PC-3 (cell line): ENCODE data around the gene CCDC201. TPM values are rescaled to one million over a fixed set of nuclear protein-coding genes. Genes with fewer than 3 reads are reported as not detected.
A peak's percentile ranks its signal among the peaks of the same experiment; 100 is the strongest.

Experiments
- ATAC-seq: fragments of 200-7000 bp; cut with Tn5 transposase; 2 replicates; pipeline ENCODE4 v1.9.1; 2020; ENCODE audit warnings: mild to moderate bottlenecking, moderate library complexity
- BruUV-seq: library from RNA; stranded (reverse); fragments of 400-500 nt; replicated peaks from 2 replicates; lab custom pipeline; 2021; lab: Mats Ljungman, UMichigan
- CTCF ChIA-PET: fragments of 300-600 bp; sonication (Branson Sonifier 250); formaldehyde crosslinking; loops from one replicate; lab custom pipeline; 2022; ENCODE audit warnings: antibody characterized with exemption; lab: Charles Lee
- POLR2A ChIA-PET: fragments of 300-600 bp; sonication (Branson Sonifier 250); formaldehyde crosslinking; loops from one replicate; lab custom pipeline; 2022; ENCODE audit warnings: antibody characterized with exemption; ENCODE audit not compliant: unreplicated experiment; lab: Charles Lee
- DNase-seq: peaks from one replicate; pipeline ENCODE4 v3.0.0-alpha.2; 2015
- H2AFZ ChIP-seq: fragments of 300-600 bp; sonication (generic); 2 replicates; pipeline ENCODE4 v1.6.0; 2016; ENCODE audit warnings: antibody characterized with exemption, low read length
- H3F3A ChIP-seq: fragments of 300-600 bp; sonication (generic); one replicate; pipeline ENCODE4 v1.6.0; 2017; ENCODE audit warnings: antibody characterized with exemption, low read length, control low read depth, mild to moderate bottlenecking; ENCODE audit not compliant: unreplicated experiment
- H3K27ac ChIP-seq: fragments of 300-600 bp; sonication (generic); 2 replicates; pipeline ENCODE4 v1.5.1; 2016; ENCODE audit warnings: mild to moderate bottlenecking, low read length
- H3K27me3 ChIP-seq: fragments of 300-600 bp; sonication (generic); 2 replicates; pipeline ENCODE4 v1.6.1; 2016; ENCODE audit warnings: low read length, mixed read lengths
- H3K36me3 ChIP-seq: fragments of 300-600 bp; sonication (generic); 2 replicates; pipeline ENCODE4 v1.6.1; 2016; ENCODE audit warnings: low read depth, mixed run types, low read length, mixed read lengths
- H3K4me1 ChIP-seq: fragments of 300-600 bp; sonication (generic); 2 replicates; pipeline ENCODE4 v1.5.1; 2016; ENCODE audit warnings: low read length; ENCODE audit not compliant: insufficient read depth
- H3K4me2 ChIP-seq: fragments of 300-600 bp; sonication (generic); 2 replicates; pipeline ENCODE4 v1.6.0; 2016; ENCODE audit warnings: low read length
- H3K4me3 ChIP-seq: fragments of 300-600 bp; sonication (generic); 2 replicates; pipeline ENCODE4 v1.5.1; 2016; ENCODE audit warnings: mild to moderate bottlenecking, low read length, mixed read lengths
- H3K79me2 ChIP-seq: fragments of 300-600 bp; sonication (generic); 2 replicates; pipeline ENCODE4 v1.6.1; 2017; ENCODE audit warnings: low read length, mixed read lengths
- H3K9ac ChIP-seq: fragments of 300-600 bp; sonication (generic); 2 replicates; pipeline ENCODE4 v1.6.0; 2016; ENCODE audit warnings: mild to moderate bottlenecking, low read length
- H3K9me2 ChIP-seq: fragments of 300-600 bp; sonication (generic); replicated peaks from 2 replicates; pipeline ENCODE4 v1.6.1; 2016; ENCODE audit warnings: mixed run types, low read length, mixed read lengths
- H3K9me3 ChIP-seq: fragments of 300-600 bp; sonication (generic); 2 replicates; pipeline ENCODE4 v1.6.1; 2016; ENCODE audit warnings: low read length, mixed read lengths
- H4K20me1 ChIP-seq: fragments of 300-600 bp; sonication (generic); 2 replicates; pipeline ENCODE4 v1.6.1; 2016; ENCODE audit warnings: low read length, mixed read lengths
- EZH2 ChIP-seq: fragments of 300-600 bp; sonication (generic); IDR thresholded peaks from one replicate; pipeline ENCODE4 v1.6.1; 2017; ENCODE audit warnings: antibody characterized with exemption, mild to moderate bottlenecking, low read length; ENCODE audit not compliant: unreplicated experiment
- EZH2phosphoT487 ChIP-seq: fragments of 300-600 bp; sonication (generic); IDR thresholded peaks from 2 replicates; pipeline ENCODE4 v1.6.1; 2018; ENCODE audit warnings: mild to moderate bottlenecking, antibody characterized with exemption, low read length, borderline replicate concordance
- intact Hi-C: fragments of 100-400 bp; cut with micrococcal nuclease; formaldehyde crosslinking; loops from 2 replicates; pipeline ENCODE4 v1.9.0; 2023
- total RNA-seq: library from RNA; depleted of rRNA; stranded (reverse); fragments of >200 nt; gene quantifications from 2 replicates; pipeline ENCODE4 v1.2.3, GENCODE V29; 2014
- TF ChIP-seq, protein P1 (sequence below): fragments of 300-600 bp; sonication (generic); conservative IDR thresholded peaks from 2 replicates; pipeline ENCODE4 v1.5.1; 2017; ENCODE audit warnings: antibody characterized with exemption, low read depth, mild to moderate bottlenecking, low read length

Gene CCDC201
- total RNA-seq, 1 experiment from 2014 or later, result 0.11 TPM

DNA sequence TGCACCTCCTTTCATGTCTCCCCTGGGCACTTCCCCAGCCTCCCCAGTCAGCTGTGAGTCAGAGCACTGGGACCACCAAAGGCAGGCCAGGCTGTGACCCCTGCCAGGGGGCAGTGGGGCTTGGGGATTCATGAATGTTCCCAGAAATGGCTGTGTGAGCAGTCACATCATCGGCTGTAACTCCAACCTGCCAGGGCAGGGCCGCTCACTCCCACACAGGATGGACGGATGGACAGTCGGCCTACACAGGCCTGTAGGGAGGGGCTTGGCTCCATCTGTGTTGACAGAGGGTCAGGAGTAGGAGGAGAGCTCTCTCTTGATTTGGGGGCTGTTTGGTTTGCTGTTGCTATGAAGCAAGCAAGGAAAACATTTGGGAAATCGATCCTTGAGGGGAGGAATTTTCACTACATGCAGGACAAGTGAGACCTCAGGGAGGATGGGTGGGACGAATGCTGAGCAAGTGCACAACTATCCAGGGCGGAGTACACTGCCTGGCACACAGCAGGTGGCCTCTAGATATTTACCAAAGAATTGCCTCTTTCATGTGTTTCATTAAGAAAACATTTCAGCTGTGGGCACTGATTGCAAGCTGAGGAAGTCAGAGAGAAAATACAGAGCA is 12.5 kb upstream of the CCDC201 start:
- Histone ChIP-seq H3K27ac (peak overlapping the region; percentile 37), H3K9me3 (no peaks in the 10 kb centered on the region), H4K20me1 (no peaks in the 10 kb centered on the region), H3K27me3 (no peaks in the 10 kb centered on the region), H3K4me1 (peaks cover 41% of the 10 kb centered on the region), H3K9ac (no peak overlapping the region), H3F3A (no peaks in the 10 kb centered on the region), H3K9me2 (no peaks in the 10 kb centered on the region), H3K36me3 (no peaks in the 10 kb centered on the region), H3K4me2 (peak overlapping the region; percentile 37), H3K4me3 (no peak overlapping the region), H3K79me2 (0 out of 2 replicates have a peak, but pooled peaks cover 5% of the 10 kb centered on the region), H2AFZ (peak overlapping the region; percentile 53)
- intact Hi-C loops, result loop anchor here (1.0 to 10.0 kb wide), 2 partner anchors 15 to 659 kb away; no protein-coding TSS in a partner anchor
- TF ChIP-seq, protein P1, sequence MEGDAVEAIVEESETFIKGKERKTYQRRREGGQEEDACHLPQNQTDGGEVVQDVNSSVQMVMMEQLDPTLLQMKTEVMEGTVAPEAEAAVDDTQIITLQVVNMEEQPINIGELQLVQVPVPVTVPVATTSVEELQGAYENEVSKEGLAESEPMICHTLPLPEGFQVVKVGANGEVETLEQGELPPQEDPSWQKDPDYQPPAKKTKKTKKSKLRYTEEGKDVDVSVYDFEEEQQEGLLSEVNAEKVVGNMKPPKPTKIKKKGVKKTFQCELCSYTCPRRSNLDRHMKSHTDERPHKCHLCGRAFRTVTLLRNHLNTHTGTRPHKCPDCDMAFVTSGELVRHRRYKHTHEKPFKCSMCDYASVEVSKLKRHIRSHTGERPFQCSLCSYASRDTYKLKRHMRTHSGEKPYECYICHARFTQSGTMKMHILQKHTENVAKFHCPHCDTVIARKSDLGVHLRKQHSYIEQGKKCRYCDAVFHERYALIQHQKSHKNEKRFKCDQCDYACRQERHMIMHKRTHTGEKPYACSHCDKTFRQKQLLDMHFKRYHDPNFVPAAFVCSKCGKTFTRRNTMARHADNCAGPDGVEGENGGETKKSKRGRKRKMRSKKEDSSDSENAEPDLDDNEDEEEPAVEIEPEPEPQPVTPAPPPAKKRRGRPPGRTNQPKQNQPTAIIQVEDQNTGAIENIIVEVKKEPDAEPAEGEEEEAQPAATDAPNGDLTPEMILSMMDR, result no peak
- TF ChIP-seq EZH2, result no peak
- no TSS peak for BruUV-seq
- DNase-seq (peak; percentile 84), ATAC-seq (peak; percentile 82)
- ChIA-PET POLR2A (interaction anchor here (0.6 kb wide), 1 partner anchor 15 kb away, joined by 6 read pairs; no protein-coding TSS in a partner anchor), CTCF (interaction anchor here (0.6 to 1.0 kb wide), 2 partner anchors 16 to 23 kb away, joined by 3 to 4 read pairs; no protein-coding TSS in a partner anchor)

DNA sequence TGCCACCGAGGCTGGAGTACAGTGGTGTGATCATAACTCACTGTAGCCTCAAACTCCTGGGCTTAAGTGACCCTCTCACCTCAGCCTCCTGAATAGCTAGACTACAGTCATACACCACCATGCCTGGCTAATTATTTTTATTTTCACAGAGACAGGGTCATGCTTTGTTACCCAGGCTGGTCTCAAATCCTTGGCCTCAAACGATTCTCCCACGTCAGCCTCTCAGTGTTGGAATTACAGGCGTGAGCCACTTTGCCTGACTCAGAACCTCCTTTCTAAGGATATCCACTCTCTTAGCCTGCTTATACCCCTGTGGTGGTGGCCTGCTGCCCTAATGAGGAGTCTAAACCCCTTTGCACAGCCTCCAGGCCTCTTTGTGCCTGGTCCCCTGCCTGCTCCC is 11.3 kb upstream of the CCDC201 start:
- ChIA-PET POLR2A (no interaction called here), CTCF (no interaction called here)
- no peaks in the 10 kb centered on the region for H3F3A ChIP-seq
- H3K79me2 ChIP-seq, result 0 out of 2 replicates have a peak, but pooled peaks cover 5% of the 10 kb centered on the region
- intact Hi-C loops, result loop anchor here (10.0 kb wide), 1 partner anchor 661 kb away; no protein-coding TSS in a partner anchor
- no peaks in the 10 kb centered on the region for H3K9me3 ChIP-seq
- H3K36me3 ChIP-seq, result no peaks in the 10 kb centered on the region
- no peak overlapping the region for H3K27ac ChIP-seq
- no TSS peak for BruUV-seq
- no peaks in the 10 kb centered on the region for H3K9me2 ChIP-seq
- DNase-seq (no peak), ATAC-seq (no peak)
- peaks cover 39% of the 10 kb centered on the region for H3K4me1 ChIP-seq
- H3K9ac ChIP-seq, result no peak overlapping the region
- H3K4me2 ChIP-seq, result no peak overlapping the region
- no peaks in the 10 kb centered on the region for H4K20me1 ChIP-seq
- H2AFZ ChIP-seq, result no peak overlapping the region
- no peak overlapping the region for H3K4me3 ChIP-seq
- H3K27me3 ChIP-seq, result no peaks in the 10 kb centered on the region
- TF ChIP-seq EZH2 (no peak), EZH2phosphoT487 (no peak)
- TF ChIP-seq, protein P1, result no peak

- H3K27ac ChIP-seq, result no peak overlapping the region
- H3K4me3 ChIP-seq, result no peak overlapping the region
- ChIA-PET POLR2A (no interaction called here), CTCF (no interaction called here)
- DNase-seq (no peak), ATAC-seq (no peak)
- no peaks in the 10 kb centered on the region for H3K36me3 ChIP-seq
- no peaks in the 10 kb centered on the region for H3K79me2 ChIP-seq
- no peaks in the 10 kb centered on the region for H3K27me3 ChIP-seq
- intact Hi-C loops, result loop anchor here (10.0 kb wide), 1 partner anchor 662 kb away; no protein-coding TSS in a partner anchor
- no peak overlapping the region for H3K4me2 ChIP-seq
- peaks cover 30% of the 10 kb centered on the region for H3K4me1 ChIP-seq
- H3K9me2 ChIP-seq, result no peaks in the 10 kb centered on the region
- no peak overlapping the region for H2AFZ ChIP-seq
- H4K20me1 ChIP-seq, result no peaks in the 10 kb centered on the region
- H3F3A ChIP-seq, result no peaks in the 10 kb centered on the region
- H3K9ac ChIP-seq, result no peak overlapping the region
- H3K9me3 ChIP-seq, result no peaks in the 10 kb centered on the region
- TF ChIP-seq, protein P1, result no peak
- TF ChIP-seq EZH2 (no peak), EZH2phosphoT487 (no peak)
- no TSS peak for BruUV-seq
These were observed 9.6 kb upstream of the CCDC201 start for GRCh38 chr7:45882465-45882810.
